Measurements from ENCODE around the gene CHST10. TPM values are rescaled to one million over a fixed set of nuclear protein-coding genes. Genes with fewer than 3 reads are reported as not detected.

The CHST10 gene
- total RNA-seq, 4 donors from 2014 or later: 10.8 to 17.0 (median 13.5) TPM

- no peak overlapping the region for H3K4me3 ChIP-seq
- no peaks in the 10 kb centered on the region for H3K4me1 ChIP-seq
- DNase-seq (ENCODE audit: extremely low spot score): no peak
- H3K27ac ChIP-seq (replicated peaks in 1 of 4): no peak overlapping the region
- intact Hi-C loops (cut with DNase I): no loop called here
- H3K9me3 ChIP-seq: no peaks in the 10 kb centered on the region
- WGBS: 84% methylated on average over 5 of the region's 5 CpGs
- H3K27me3 ChIP-seq: no peaks in the 10 kb centered on the region
- H3K36me3 ChIP-seq: no peaks in the 10 kb centered on the region
- TF ChIP-seq CTCF (IDR thresholded peaks at IDR 0.05): no peak
- TF ChIP-seq POLR2A (IDR thresholded peaks at IDR 0.05; ENCODE audit: low read depth): no peak
- no peak for TF ChIP-seq EP300 (IDR thresholded peaks at IDR 0.05)
- TF ChIP-seq POLR2AphosphoS5 (IDR thresholded peaks at IDR 0.05): no peak
Observed at GRCh38 chr2:100451092-100451491, 33.6 kb upstream of the CHST10 start.

GRCh38 chr2:100446696-100447095 is 29.2 kb upstream of the CHST10 start:
- intact Hi-C loops (cut with DNase I): no loop called here
- no peak for DNase-seq (ENCODE audit: extremely low spot score)
- no peak overlapping the region for H3K4me3 ChIP-seq
- H3K36me3 ChIP-seq: no peaks in the 10 kb centered on the region
- no peaks in the 10 kb centered on the region for H3K9me3 ChIP-seq
- no peak overlapping the region for H3K27ac ChIP-seq (replicated peaks in 1 of 4)
- no peaks in the 10 kb centered on the region for H3K27me3 ChIP-seq
- no peak for TF ChIP-seq POLR2AphosphoS5 (IDR thresholded peaks at IDR 0.05)
- no peak for TF ChIP-seq POLR2A (IDR thresholded peaks at IDR 0.05; ENCODE audit: low read depth)
- TF ChIP-seq EP300 (IDR thresholded peaks at IDR 0.05): no peak
- no peak for TF ChIP-seq CTCF (IDR thresholded peaks at IDR 0.05)
- WGBS: 76% methylated on average over 2 of the region's 2 CpGs
- H3K4me1 ChIP-seq: no peaks in the 10 kb centered on the region

GRCh38 chr2:100437751-100438150 is 20.3 kb upstream of the CHST10 start:
- intact Hi-C loops (cut with DNase I): no loop called here
- TF ChIP-seq EP300 (IDR thresholded peaks at IDR 0.05) (no peak), POLR2AphosphoS5 (IDR thresholded peaks at IDR 0.05) (no peak), POLR2A (IDR thresholded peaks at IDR 0.05; ENCODE audit: low read depth) (no peak), CTCF (IDR thresholded peaks at IDR 0.05) (no peak)
- no peaks in the 10 kb centered on the region for H3K36me3 ChIP-seq
- no peaks in the 10 kb centered on the region for H3K9me3 ChIP-seq
- DNase-seq (ENCODE audit: extremely low spot score): no peak
- H3K27me3 ChIP-seq: no peaks in the 10 kb centered on the region
- no peak overlapping the region for H3K27ac ChIP-seq (replicated peaks in 1 of 4)
- no peak overlapping the region for H3K4me3 ChIP-seq
- WGBS: 84% methylated on average over 8 of the region's 8 CpGs
- no peaks in the 10 kb centered on the region for H3K4me1 ChIP-seq

- no peak for DNase-seq (ENCODE audit: extremely low spot score)
- Histone ChIP-seq H3K27me3 (no peaks in the 10 kb centered on the region), H3K4me1 (peaks cover 0 to 11% (median 9%) of the 10 kb centered on the region in 4 donors), H3K4me3 (no peak overlapping the region), H3K27ac (replicated peaks in 1 of 4) (no peak overlapping the region), H3K36me3 (no peaks in the 10 kb centered on the region), H3K9me3 (peaks cover 0 to 6% (median 0%) of the 10 kb centered on the region in 4 donors)
- 65% methylated on average over 1 of the region's 1 CpG for WGBS
- TF ChIP-seq CTCF (IDR thresholded peaks at IDR 0.05): no peak
- TF ChIP-seq POLR2AphosphoS5 (IDR thresholded peaks at IDR 0.05): no peak
- TF ChIP-seq EP300 (IDR thresholded peaks at IDR 0.05): no peak
- no peak for TF ChIP-seq POLR2A (IDR thresholded peaks at IDR 0.05; ENCODE audit: low read depth)
- intact Hi-C loops (cut with DNase I): loop anchor here (5.0 kb wide), 1 partner anchor 173 kb away; no protein-coding TSS in a partner anchor
Observed at GRCh38 chr2:100429726-100430125, 12.3 kb upstream of the CHST10 start.

Measured in esophagus muscularis mucosa (tissue), 4 donors.